Measurements from ENCODE around the gene CAPN10. TPM values are rescaled to one million over a fixed set of nuclear protein-coding genes. Genes with fewer than 3 reads are reported as not detected.
"Not testable (repeated sequence)": the region's sequence is repeated elsewhere in the genome, so short reads cannot be mapped to it uniquely, and the experiment has no call there.

CAPN10 gene
- total and polyA plus RNA-seq, 5 experiments from 2014 or later = 6.7 to 93.2 (median 21.4) TPM

DNA sequence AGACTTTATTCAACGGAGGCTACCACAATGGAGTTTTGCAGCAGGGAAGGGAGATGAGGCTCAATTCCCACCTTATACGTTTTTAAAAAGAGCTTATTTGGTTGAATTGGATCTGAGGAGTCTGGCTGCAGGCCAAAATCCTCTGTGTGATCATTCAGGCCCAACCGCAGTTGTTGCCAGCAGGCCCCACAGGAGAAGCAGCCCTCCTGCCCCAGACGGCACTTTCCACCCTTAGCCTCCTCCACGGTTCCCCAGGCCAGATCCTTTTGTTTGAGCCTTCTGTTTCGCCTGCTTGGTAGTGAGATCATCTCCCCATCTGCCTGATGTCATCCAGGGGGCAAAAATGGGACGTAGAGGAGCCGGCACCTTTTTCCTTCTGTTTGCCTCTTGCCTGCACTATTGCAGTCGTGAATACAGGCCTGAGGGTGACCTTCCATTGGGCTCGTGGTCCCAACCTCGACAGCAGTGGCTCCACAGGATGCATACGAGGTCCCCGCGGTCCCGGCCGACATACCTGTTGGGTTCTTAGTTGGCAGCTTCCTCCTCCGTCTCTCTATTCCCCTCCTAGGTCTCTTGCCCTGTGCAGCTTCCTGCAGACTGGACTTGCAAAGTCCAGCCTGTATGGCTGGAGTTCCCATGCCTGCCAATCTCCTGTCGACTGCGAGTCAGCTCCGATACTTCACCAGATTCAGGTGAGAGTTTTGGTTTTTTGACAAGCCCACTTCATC lies 29.4 kb downstream of the CAPN10 start:
- Mint-ChIP-seq H3K4me1 (peaks cover 7 to 23% (median 12%) of the 10 kb centered on the region in 4 donors), H3K9me3 (peaks cover 0 to 5% (median 0%) of the 10 kb centered on the region in 9 donors), H3K27ac (peak overlapping the region in 4 of 10 donors; percentile 9 to 82 (median 76)), H3K27me3 (no peaks in the 10 kb centered on the region), H3K36me3 (peaks cover 6 to 23% (median 9%) of the 10 kb centered on the region in 3 donors), H3K4me3 (no peak overlapping the region)
- POLR2A ChIA-PET = interaction anchor here (1.1 kb wide), 1 partner anchor 48 kb away, joined by 3 read pairs; the partner anchor contains the start of gene RNPEPL1
- ATAC-seq (no peak), DNase-seq (peak in 1 of 10 donors; percentile 40)

DNA sequence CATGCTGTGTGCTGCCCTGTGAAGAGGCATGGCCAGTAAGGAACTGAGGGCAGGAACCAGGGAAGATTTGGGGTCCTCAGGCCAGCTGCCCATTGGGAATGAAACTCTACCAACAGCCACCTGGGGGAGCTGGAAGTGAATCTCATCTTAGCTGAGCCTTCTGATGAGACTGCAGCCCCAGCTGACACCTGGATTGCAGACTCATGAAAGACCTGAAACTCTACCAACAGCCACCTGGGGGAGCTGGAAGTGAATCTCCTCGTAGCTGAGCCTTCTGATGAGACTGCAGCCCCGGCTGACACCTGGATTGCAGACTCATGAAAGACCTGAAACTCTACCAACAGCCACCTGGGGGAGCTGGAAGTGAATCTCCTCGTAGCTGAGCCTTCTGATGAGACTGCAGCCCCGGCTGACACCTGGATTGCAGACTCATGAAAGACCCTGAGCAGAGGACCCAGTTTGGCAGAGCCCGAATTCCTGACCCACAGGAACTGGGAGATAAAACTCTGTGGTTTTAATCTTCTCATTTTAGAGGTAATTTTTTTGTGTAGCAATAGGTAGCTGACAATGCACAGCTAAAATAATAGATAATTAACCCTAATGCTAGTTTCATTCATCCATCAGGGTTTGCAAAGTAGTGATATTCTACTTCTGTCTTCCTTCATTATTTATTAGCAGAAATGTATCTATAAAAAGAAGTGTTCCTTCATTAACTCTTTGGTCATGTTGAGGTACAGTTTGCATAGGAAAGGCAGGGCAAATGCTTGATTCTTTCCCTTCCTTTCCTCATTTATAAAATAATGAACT lies 30.5 kb downstream of the CAPN10 start:
- not testable (repeated sequence) for H3K4me3 Mint-ChIP-seq, H3K27me3 Mint-ChIP-seq, ATAC-seq, H3K27ac Mint-ChIP-seq, H3K9me3 Mint-ChIP-seq
- peaks cover 8 to 24% (median 20%) of the 10 kb centered on the region in 4 donors for H3K4me1 Mint-ChIP-seq
- DNase-seq = peak in 1 of 10 donors; percentile 50
- H3K36me3 Mint-ChIP-seq = peaks cover 3 to 16% (median 6%) of the 10 kb centered on the region in 3 donors
- POLR2A ChIA-PET = interaction anchor here (1.0 kb wide), 1 partner anchor 51 kb away, joined by 3 read pairs; no protein-coding TSS in a partner anchor

DNA sequence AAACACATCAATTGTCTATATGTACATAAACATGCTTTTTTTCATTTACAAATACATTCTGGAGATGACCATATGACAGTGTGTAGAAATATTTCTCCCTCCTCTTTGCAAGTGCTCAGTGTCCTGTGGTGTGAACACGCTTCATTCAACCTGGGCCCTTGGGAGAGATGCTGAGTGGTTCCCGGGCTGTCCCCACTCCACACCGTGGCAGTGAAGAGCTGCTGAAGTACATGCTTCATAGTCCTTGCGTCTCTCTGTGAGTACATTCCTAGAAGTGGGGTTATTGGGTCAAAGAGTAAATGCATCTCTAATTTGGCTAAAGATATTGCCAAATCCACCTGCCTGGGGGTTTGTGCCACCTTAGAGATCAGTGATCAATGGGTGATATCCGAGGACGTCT lies 32.2 kb downstream of the CAPN10 start:
- H3K27ac Mint-ChIP-seq = peak overlapping the region in 8 of 10 donors; percentile 9 to 97 (median 40)
- H3K4me3 Mint-ChIP-seq = no peak overlapping the region

DNA sequence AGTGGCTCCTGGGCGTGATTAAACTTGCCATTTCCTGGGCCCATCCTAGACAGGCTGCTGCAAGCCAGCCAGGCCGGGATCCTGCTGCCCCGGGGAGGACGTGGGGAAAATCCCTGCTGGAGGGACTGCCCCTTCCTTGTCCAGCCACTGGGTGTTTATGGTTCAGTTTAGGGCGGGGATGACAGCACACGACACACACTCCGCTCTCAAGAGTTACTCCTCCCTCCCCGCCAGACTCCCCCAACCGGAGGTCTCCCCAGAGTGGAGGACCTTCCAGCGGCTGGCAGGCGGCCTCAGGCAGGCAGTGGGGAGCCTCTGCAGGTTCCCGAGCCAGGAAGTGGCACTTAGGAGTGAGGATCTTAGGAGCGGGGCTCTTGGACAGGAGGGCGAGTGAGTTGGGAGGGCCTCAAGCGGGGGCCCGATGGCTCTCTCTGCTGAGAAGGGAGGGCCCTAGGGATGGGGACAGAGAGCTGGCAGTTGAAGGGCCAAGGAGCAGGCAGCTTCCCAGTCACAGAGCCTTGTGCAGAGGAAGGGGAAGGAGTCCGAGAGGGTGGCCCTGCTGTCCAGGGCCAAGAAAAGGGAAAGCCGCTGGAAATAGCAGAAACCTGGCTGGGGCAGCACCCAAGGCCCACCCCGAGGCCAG lies 33.1 kb downstream of the CAPN10 start:
- peak overlapping the region in 4 of 10 donors; percentile 26 to 78 (median 34) for H3K4me3 Mint-ChIP-seq
- ATAC-seq = no peak

More for the DNA sequence above, 32.2 kb downstream of the CAPN10 start:
- peaks cover 15 to 39% (median 35%) of the 10 kb centered on the region in 4 donors for H3K4me1 Mint-ChIP-seq
- peaks cover 3 to 16% (median 6%) of the 10 kb centered on the region in 3 donors for H3K36me3 Mint-ChIP-seq
- peaks cover 0 to 5% (median 0%) of the 10 kb centered on the region in 9 donors for H3K9me3 Mint-ChIP-seq
- DNase-seq = peak in 1 of 10 donors; percentile 28
- POLR2A ChIA-PET = no interaction called here
- ATAC-seq = no peak
- H3K27me3 Mint-ChIP-seq = no peaks in the 10 kb centered on the region

DNA sequence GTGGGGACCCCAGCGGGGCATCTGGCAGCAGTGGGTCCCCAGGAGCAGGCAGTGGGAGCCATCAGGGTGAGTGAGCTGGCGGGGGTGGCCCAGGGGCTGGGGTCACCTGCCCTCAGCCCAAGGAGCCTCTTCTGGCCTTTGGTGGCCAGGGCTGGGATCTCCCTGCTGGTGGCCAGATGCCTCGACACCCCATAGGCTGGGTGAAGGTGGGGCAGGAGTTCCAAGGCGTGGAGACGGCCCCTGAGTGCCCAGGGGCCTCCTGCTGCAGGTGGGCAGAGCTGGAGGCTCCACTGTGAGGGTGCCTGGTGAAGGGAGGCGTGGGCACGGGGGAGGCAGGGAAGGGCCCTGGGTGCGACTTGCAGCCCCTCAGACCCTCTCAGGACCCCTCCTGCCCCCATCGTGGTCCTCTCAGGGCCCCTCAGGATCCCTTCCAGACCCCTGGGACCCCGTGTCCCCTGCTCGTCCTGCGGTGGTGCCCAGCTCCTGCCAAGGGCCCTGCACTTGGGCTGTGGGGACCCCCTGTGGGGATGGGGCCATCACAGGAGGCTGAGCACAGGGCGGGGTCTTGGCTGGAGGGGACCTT lies 33.7 kb downstream of the CAPN10 start:
- Mint-ChIP-seq H3K4me1 (peaks cover 22 to 53% (median 49%) of the 10 kb centered on the region in 4 donors), H3K4me3 (peak overlapping the region in 2 of 10 donors; percentile 78 to 80), H3K36me3 (peaks cover 3 to 16% (median 6%) of the 10 kb centered on the region in 3 donors), H3K27ac (peak overlapping the region in 3 of 10 donors; percentile 58 to 97 (median 87)), H3K9me3 (peaks cover 0 to 5% (median 0%) of the 10 kb centered on the region in 9 donors), H3K27me3 (no peaks in the 10 kb centered on the region)
- POLR2A ChIA-PET = interaction anchor here (2.7 to 5.9 kb wide), 3 partner anchors 34 to 59 kb away, joined by 13 to 62 read pairs (median 62); partner anchors contain the start of genes CAPN10 and DUSP28
- DNase-seq (peak in 1 of 10 donors; percentile 60), ATAC-seq (no peak)

More for the DNA sequence above, 33.1 kb downstream of the CAPN10 start:
- DNase-seq = peak in 1 of 10 donors; percentile 50
- Mint-ChIP-seq H3K4me1 (peaks cover 18 to 46% (median 43%) of the 10 kb centered on the region in 4 donors), H3K27ac (peak overlapping the region in 9 of 10 donors; percentile 47 to 97 (median 76)), H3K27me3 (no peaks in the 10 kb centered on the region), H3K9me3 (peaks cover 0 to 5% (median 0%) of the 10 kb centered on the region in 9 donors), H3K36me3 (peaks cover 3 to 16% (median 6%) of the 10 kb centered on the region in 3 donors)
- POLR2A ChIA-PET = interaction anchor here (5.9 kb wide), 1 partner anchor 54 kb away, joined by 62 read pairs; no protein-coding TSS in a partner anchor

DNA sequence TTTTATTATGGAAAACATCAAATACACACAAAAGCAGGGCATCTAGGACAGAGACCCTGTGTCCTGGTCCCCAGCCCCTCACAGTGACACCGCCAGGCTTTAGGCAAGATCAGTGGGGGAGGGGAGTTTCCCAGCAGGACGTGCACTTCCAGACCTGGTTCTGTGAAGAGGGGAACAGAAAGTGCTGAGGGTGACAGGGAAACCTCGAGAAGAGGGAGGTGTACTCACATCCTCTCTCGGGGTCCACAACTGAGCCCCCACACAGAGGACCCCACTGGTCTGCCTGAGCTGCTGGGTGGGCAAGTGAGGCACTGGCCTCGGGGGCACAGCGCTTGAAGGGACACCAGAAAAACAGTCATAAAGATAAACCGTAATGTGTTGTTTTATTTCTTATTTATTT lies 34.3 kb downstream of the CAPN10 start:
- H3K9me3 Mint-ChIP-seq = peaks cover 0 to 5% (median 0%) of the 10 kb centered on the region in 9 donors
- no peaks in the 10 kb centered on the region for H3K27me3 Mint-ChIP-seq
- H3K4me3 Mint-ChIP-seq = peak overlapping the region in 1 of 10 donors; percentile 80
- H3K36me3 Mint-ChIP-seq = peaks cover 3 to 16% (median 6%) of the 10 kb centered on the region in 3 donors
- H3K4me1 Mint-ChIP-seq = peaks cover 24 to 56% (median 53%) of the 10 kb centered on the region in 4 donors
- peak overlapping the region in 9 of 10 donors; percentile 57 to 99 (median 97) for H3K27ac Mint-ChIP-seq
- ATAC-seq = no peak
- POLR2A ChIA-PET = interaction anchor here (0.9 to 5.9 kb wide), 5 partner anchors 35 to 1114 kb away, joined by 3 to 62 read pairs (median 13); partner anchors contain the start of genes CAPN10, D2HGDH and DUSP28
- DNase-seq = peak in 1 of 10 donors; percentile 52

DNA sequence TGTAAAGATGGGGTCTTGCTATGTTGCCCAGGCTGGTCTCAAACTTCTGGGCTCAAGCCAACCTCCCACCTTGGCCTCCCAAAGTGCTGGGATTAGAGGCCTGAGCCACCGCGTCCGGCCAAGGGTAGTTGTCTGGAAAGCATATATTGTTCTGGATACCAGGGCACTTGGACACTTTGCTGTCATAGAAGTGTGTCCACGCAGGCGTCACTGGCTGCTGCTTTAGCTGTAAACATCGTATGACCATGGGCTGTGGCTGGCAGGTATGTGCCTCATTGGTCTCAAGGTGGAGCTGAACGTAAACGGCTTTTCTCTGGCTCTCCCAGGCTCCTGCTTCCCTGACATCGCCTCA lies 35.5 kb downstream of the CAPN10 start:
- DNase-seq = peak in 2 of 10 donors; percentile 2 to 50
- Mint-ChIP-seq H3K4me3 (peak overlapping the region; percentile 66 to 86 (median 80)), H3K27me3 (no peaks in the 10 kb centered on the region), H3K27ac (peak overlapping the region; percentile 94 to 99 (median 98)), H3K36me3 (peaks cover 3 to 14% (median 6%) of the 10 kb centered on the region in 3 donors), H3K9me3 (peaks cover 0 to 5% (median 0%) of the 10 kb centered on the region in 9 donors), H3K4me1 (peaks cover 29 to 64% (median 61%) of the 10 kb centered on the region in 4 donors)
- POLR2A ChIA-PET = interaction anchor here (0.6 to 5.9 kb wide), 8 partner anchors 10 to 693 kb away, joined by 3 to 62 read pairs (median 4); partner anchors contain the start of genes CAPN10, DUSP28, HDLBP and RNPEPL1
- ATAC-seq = no peak

DNA sequence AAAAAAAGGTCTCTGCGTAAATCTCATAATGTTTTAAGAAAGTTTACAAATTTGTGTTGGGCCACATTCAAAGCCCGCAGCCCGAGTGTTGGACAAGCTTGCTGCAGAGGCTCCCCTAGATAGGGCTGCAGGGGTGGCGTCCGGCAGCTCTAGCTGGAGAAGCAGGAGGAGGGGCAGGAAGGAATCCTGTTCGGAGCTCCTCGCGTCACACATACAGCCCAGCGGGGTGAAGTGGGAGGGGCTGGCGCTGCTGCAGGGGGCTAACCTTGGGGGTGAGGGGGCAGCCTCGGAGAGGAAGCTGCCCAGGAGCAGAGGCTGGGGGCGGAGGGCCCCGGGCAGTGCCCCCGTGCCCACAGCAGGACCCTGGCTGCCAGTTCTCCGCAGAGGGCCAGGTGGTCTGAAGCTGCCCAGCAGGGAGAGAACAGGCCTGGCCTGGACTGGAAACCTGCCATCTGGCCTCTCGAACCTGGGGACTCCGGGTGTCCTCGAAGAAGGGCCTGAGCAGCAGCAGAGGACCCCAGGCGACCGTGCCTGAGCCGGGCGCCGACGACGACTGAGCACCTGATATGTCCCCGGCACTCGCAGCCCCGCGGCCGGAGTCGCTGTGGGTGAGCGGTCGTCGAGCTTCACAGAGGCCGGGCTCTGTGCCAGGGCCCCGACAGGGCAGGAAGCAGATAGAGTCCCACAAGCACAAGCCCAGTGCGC lies 36.1 kb downstream of the CAPN10 start:
- H3K4me3 Mint-ChIP-seq = peak overlapping the region; percentile 63 to 86 (median 82)
- H3K27ac Mint-ChIP-seq = peak overlapping the region; percentile 94 to 99 (median 98)
- H3K4me1 Mint-ChIP-seq = peaks cover 30 to 66% (median 65%) of the 10 kb centered on the region in 4 donors
- ATAC-seq (no peak), DNase-seq (peak in 8 of 10 donors; percentile 48 to 75 (median 64))
- POLR2A ChIA-PET = interaction anchor here (0.8 to 5.9 kb wide), 7 partner anchors 14 to 693 kb away, joined by 3 to 62 read pairs (median 5); partner anchors contain the start of genes CAPN10, DUSP28, HDLBP and RNPEPL1
- peaks cover 0 to 4% (median 0%) of the 10 kb centered on the region in 9 donors for H3K9me3 Mint-ChIP-seq
- no peaks in the 10 kb centered on the region for H3K27me3 Mint-ChIP-seq
- H3K36me3 Mint-ChIP-seq = peaks cover 3 to 13% (median 4%) of the 10 kb centered on the region in 3 donors

DNA sequence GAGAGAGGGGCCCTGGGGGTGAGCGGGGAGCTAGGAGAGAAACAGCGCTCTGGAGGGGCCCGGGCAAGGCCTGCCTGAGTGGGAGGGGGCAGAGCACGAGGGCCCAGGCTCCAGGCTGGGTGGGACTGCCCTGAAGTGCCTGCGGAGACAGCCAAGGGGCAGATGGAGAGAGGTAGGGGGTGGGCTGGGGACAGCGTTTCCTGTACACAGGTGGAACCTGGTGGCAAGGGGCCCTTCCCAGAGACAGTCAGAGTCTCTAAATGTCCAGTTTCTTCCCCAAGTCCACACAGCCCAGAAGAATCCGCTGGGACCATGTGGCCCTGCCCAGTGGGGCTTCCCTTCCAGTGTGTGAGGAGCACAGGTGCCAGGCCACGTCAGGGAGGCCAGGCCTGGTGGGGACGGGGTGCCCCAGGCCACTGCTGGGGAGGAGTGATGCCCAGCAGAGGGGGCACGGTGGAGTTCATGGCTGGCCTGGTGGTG lies 37.0 kb downstream of the CAPN10 start:
- POLR2A ChIA-PET = interaction anchor here (1.1 to 5.9 kb wide), 3 partner anchors 38 to 58 kb away, joined by 5 to 62 read pairs (median 62); partner anchors contain the start of gene CAPN10
- H3K27me3 Mint-ChIP-seq = no peaks in the 10 kb centered on the region
- peaks cover 30 to 66% (median 65%) of the 10 kb centered on the region in 4 donors for H3K4me1 Mint-ChIP-seq
- no peaks in the 10 kb centered on the region for H3K9me3 Mint-ChIP-seq
- DNase-seq (peak in 4 of 10 donors; percentile 3 to 63 (median 18)), ATAC-seq (no peak)
- H3K4me3 Mint-ChIP-seq = peak overlapping the region in 8 of 10 donors; percentile 38 to 84 (median 81)
- peaks cover 0 to 8% (median 3%) of the 10 kb centered on the region in 3 donors for H3K36me3 Mint-ChIP-seq
- H3K27ac Mint-ChIP-seq = peak overlapping the region; percentile 69 to 99 (median 98)

All from naive thymus-derived CD8-positive, alpha-beta T cell (primary cell).